Activated naive CD8-positive, alpha-beta T cell treated with anti-CD3 and anti-CD28 coated beads, Interleukin-2, amount 50 U/mL, for 16 hours (primary cell): ENCODE data around the gene PRKG1.
"Not testable (repeated sequence)": the region's sequence is repeated elsewhere in the genome, so short reads cannot be mapped to it uniquely, and the experiment has no call there.

Source experiments
- DNase-seq: peaks from one replicate; pipeline ENCODE4 v3.0.0-alpha.2; 2020; ENCODE audit warnings: low read depth, low spot score

PRKG1 gene

GRCh38 chr10:52208365-52208764 lies 1134.1 kb downstream of the PRKG1 start:
- no peak for DNase-seq

GRCh38 chr10:52210161-52210560 lies 1135.9 kb downstream of the PRKG1 start:
- DNase-seq: no peak

- no peak for DNase-seq
Measured at GRCh38 chr10:52212062-52212461, 1137.8 kb downstream of the PRKG1 start.

- no peak for DNase-seq
Measured at GRCh38 chr10:52212802-52213201, 1138.5 kb downstream of the PRKG1 start.

- no peak for DNase-seq
Measured at GRCh38 chr10:52213321-52213752, 1139.0 kb downstream of the PRKG1 start.

- no peak for DNase-seq
Measured at GRCh38 chr10:52215745-52216361, 1141.6 kb downstream of the PRKG1 start.

GRCh38 chr10:52216852-52217251 lies 1142.6 kb downstream of the PRKG1 start:
- no peak for DNase-seq

- DNase-seq: no peak
Measured at GRCh38 chr10:52217531-52217930, 1143.2 kb downstream of the PRKG1 start.

GRCh38 chr10:52220947-52221346 lies 1146.7 kb downstream of the PRKG1 start:
- no peak for DNase-seq

- DNase-seq: no peak
Measured at GRCh38 chr10:52221923-52222322, 1147.6 kb downstream of the PRKG1 start.

GRCh38 chr10:52226197-52226847 lies 1152.0 kb downstream of the PRKG1 start:
- no peak for DNase-seq

- DNase-seq: no peak
Measured at GRCh38 chr10:52228556-52228955, 1154.3 kb downstream of the PRKG1 start.

GRCh38 chr10:52229291-52229931 lies 1155.1 kb downstream of the PRKG1 start:
- DNase-seq: no peak

GRCh38 chr10:52232561-52233350 lies 1158.5 kb downstream of the PRKG1 start:
- no peak for DNase-seq

- not testable (repeated sequence) for DNase-seq
Measured at GRCh38 chr10:52233351-52233991, 1159.2 kb downstream of the PRKG1 start.

GRCh38 chr10:52239771-52240170 lies 1165.5 kb downstream of the PRKG1 start:
- no peak for DNase-seq

- no peak for DNase-seq
Measured at GRCh38 chr10:52245547-52245946, 1171.3 kb downstream of the PRKG1 start.

GRCh38 chr10:52247929-52248328 lies 1173.6 kb downstream of the PRKG1 start:
- DNase-seq: not testable (repeated sequence)

- no peak for DNase-seq
Measured at GRCh38 chr10:52248697-52249306, 1174.5 kb downstream of the PRKG1 start.

- DNase-seq: no peak
Measured at GRCh38 chr10:52249850-52250395, 1175.6 kb downstream of the PRKG1 start.

GRCh38 chr10:52250510-52250909 lies 1176.2 kb downstream of the PRKG1 start:
- DNase-seq: no peak
